ENCODE results near the gene UFC1. TPM values are rescaled to one million over a fixed set of nuclear protein-coding genes. Genes with fewer than 3 reads are reported as not detected.

Gene UFC1
- total RNA-seq, 1 experiment from 2014 or later, result 63.7 TPM

DNA sequence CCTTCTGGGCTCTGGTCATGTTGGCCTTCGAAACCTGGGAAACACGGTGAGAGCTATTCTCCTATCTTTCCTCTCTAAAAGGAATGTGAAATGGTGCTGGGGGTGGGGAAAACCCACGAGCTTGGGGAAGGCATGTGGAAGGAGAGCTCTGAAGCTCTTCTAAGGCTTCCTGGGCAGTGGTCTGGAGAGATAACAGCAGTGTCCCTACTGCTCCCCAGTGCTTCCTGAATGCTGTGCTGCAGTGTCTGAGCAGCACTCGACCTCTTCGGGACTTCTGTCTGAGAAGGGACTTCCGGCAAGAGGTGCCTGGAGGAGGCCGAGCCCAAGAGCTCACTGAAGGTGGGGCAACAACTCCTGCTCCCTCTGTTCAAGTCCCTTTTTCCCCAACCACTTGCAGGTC, 8.3 kb downstream of the UFC1 start:
- H2AFZ ChIP-seq (ENCODE audit: low read depth, low read length, poor library complexity, severe bottlenecking), result no peak overlapping the region
- no peak for ATAC-seq
- peaks cover 8 to 39% of the 10 kb centered on the region in 2 experiments; a peak in 3 of 4 replicates for H3K4me1 ChIP-seq (ENCODE audit: control insufficient read depth in 1 of 2, insufficient read depth in 2 of 2, low read length in 2 of 2)
- no peak for DNase-seq (ENCODE audit: low read depth, low spot score)
- POLR2A ChIA-PET, result no interaction called here
- no peaks in the 10 kb centered on the region for H4K20me1 ChIP-seq (ENCODE audit: insufficient read depth)
- H3K27ac ChIP-seq (ENCODE audit: low read depth, low read length), result no peak overlapping the region
- no peaks in the 10 kb centered on the region for H3K9me3 ChIP-seq (ENCODE audit: control insufficient read depth in 1 of 2, insufficient read depth in 1 of 2, low read depth in 1 of 2, low read length in 2 of 2)
- TF ChIP-seq ZFX (IDR thresholded peaks at IDR 0.05), result no peak
- no peak for TF ChIP-seq EGR1 (IDR thresholded peaks at IDR 0.05; ENCODE audit: low read depth)
- TF ChIP-seq SIN3A (IDR thresholded peaks at IDR 0.05; ENCODE audit: low read depth), result no peak
- no peak for TF ChIP-seq JUND (IDR thresholded peaks at IDR 0.05)
- TF ChIP-seq POLR2AphosphoS5 (IDR thresholded peaks at IDR 0.05; ENCODE audit: low read depth, low read length), result no peak
- TF ChIP-seq CBX3 (IDR thresholded peaks at IDR 0.05; ENCODE audit: low read depth), result no peak
- TF ChIP-seq, protein P1, sequence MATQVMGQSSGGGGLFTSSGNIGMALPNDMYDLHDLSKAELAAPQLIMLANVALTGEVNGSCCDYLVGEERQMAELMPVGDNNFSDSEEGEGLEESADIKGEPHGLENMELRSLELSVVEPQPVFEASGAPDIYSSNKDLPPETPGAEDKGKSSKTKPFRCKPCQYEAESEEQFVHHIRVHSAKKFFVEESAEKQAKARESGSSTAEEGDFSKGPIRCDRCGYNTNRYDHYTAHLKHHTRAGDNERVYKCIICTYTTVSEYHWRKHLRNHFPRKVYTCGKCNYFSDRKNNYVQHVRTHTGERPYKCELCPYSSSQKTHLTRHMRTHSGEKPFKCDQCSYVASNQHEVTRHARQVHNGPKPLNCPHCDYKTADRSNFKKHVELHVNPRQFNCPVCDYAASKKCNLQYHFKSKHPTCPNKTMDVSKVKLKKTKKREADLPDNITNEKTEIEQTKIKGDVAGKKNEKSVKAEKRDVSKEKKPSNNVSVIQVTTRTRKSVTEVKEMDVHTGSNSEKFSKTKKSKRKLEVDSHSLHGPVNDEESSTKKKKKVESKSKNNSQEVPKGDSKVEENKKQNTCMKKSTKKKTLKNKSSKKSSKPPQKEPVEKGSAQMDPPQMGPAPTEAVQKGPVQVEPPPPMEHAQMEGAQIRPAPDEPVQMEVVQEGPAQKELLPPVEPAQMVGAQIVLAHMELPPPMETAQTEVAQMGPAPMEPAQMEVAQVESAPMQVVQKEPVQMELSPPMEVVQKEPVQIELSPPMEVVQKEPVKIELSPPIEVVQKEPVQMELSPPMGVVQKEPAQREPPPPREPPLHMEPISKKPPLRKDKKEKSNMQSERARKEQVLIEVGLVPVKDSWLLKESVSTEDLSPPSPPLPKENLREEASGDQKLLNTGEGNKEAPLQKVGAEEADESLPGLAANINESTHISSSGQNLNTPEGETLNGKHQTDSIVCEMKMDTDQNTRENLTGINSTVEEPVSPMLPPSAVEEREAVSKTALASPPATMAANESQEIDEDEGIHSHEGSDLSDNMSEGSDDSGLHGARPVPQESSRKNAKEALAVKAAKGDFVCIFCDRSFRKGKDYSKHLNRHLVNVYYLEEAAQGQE (IDR thresholded peaks at IDR 0.05; ENCODE audit: low read depth), result no peak
- TF ChIP-seq, protein P2, sequence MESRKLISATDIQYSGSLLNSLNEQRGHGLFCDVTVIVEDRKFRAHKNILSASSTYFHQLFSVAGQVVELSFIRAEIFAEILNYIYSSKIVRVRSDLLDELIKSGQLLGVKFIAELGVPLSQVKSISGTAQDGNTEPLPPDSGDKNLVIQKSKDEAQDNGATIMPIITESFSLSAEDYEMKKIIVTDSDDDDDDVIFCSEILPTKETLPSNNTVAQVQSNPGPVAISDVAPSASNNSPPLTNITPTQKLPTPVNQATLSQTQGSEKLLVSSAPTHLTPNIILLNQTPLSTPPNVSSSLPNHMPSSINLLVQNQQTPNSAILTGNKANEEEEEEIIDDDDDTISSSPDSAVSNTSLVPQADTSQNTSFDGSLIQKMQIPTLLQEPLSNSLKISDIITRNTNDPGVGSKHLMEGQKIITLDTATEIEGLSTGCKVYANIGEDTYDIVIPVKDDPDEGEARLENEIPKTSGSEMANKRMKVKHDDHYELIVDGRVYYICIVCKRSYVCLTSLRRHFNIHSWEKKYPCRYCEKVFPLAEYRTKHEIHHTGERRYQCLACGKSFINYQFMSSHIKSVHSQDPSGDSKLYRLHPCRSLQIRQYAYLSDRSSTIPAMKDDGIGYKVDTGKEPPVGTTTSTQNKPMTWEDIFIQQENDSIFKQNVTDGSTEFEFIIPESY (IDR thresholded peaks at IDR 0.05; ENCODE audit: extremely low read depth, insufficient replicate concordance, low read length), result no peak
- TF ChIP-seq, protein P3, sequence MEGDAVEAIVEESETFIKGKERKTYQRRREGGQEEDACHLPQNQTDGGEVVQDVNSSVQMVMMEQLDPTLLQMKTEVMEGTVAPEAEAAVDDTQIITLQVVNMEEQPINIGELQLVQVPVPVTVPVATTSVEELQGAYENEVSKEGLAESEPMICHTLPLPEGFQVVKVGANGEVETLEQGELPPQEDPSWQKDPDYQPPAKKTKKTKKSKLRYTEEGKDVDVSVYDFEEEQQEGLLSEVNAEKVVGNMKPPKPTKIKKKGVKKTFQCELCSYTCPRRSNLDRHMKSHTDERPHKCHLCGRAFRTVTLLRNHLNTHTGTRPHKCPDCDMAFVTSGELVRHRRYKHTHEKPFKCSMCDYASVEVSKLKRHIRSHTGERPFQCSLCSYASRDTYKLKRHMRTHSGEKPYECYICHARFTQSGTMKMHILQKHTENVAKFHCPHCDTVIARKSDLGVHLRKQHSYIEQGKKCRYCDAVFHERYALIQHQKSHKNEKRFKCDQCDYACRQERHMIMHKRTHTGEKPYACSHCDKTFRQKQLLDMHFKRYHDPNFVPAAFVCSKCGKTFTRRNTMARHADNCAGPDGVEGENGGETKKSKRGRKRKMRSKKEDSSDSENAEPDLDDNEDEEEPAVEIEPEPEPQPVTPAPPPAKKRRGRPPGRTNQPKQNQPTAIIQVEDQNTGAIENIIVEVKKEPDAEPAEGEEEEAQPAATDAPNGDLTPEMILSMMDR (IDR thresholded peaks at IDR 0.05 in 2 of 3, conservative IDR thresholded peaks at IDR 0.05 in 1 of 3; ENCODE audit: borderline replicate concordance in 1 of 3, insufficient read depth in 1 of 3, low read depth in 2 of 3, low read length in 2 of 3), result no peak
- TF ChIP-seq SRF (IDR thresholded peaks at IDR 0.05; ENCODE audit: low read depth), result no peak
- no peak for TF ChIP-seq CEBPB (IDR thresholded peaks at IDR 0.05; ENCODE audit: low read depth)
- TF ChIP-seq FOSL1 (IDR thresholded peaks at IDR 0.05; ENCODE audit: low read depth), result no peak
- no peak for TF ChIP-seq TCF7L2 (IDR thresholded peaks at IDR 0.05; ENCODE audit: borderline replicate concordance, extremely low read depth, insufficient read depth, insufficient read length)
- no peak for TF ChIP-seq YY1 (IDR thresholded peaks at IDR 0.05; ENCODE audit: extremely low read depth, insufficient replicate concordance, low read depth, low read length)
- TF ChIP-seq POLR2A (IDR thresholded peaks at IDR 0.05; ENCODE audit: borderline replicate concordance, extremely low read depth, insufficient read depth, insufficient read length), result no peak
- TF ChIP-seq SP1 (IDR thresholded peaks at IDR 0.05; ENCODE audit: low read depth), result no peak
- TF ChIP-seq RAD21 (IDR thresholded peaks at IDR 0.05; ENCODE audit: low read depth), result no peak
- TF ChIP-seq ELF1 (IDR thresholded peaks at IDR 0.05; ENCODE audit: borderline replicate concordance, low read depth), result no peak
- TF ChIP-seq, protein P4, sequence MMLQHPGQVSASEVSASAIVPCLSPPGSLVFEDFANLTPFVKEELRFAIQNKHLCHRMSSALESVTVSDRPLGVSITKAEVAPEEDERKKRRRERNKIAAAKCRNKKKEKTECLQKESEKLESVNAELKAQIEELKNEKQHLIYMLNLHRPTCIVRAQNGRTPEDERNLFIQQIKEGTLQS (IDR thresholded peaks at IDR 0.05), result no peak
- H3K79me2 ChIP-seq (ENCODE audit: insufficient read depth, low read length), result peaks cover 11% of the 10 kb centered on the region; the same call in 1 of the 2 replicates
- no peaks in the 10 kb centered on the region for H3K27me3 ChIP-seq (ENCODE audit: insufficient read depth, low read length)
- RAD21 ChIA-PET (ENCODE audit: low non-redundant PET in 1 of 2, low total read pairs in 2 of 2, uncharacterized antibody in 2 of 2, unreplicated experiment in 2 of 2), result no interaction called here
- H3K36me3 ChIP-seq (ENCODE audit: control insufficient read depth in 1 of 2, insufficient read depth in 2 of 2, low read length in 2 of 2), result peaks cover 8 to 26% of the 10 kb centered on the region in 2 experiments; a peak in 2 of 4 replicates
- intact Hi-C loops (cut with micrococcal nuclease), result no loop called here
- no TSS peak for BruUV-seq (replicated peaks)
- no peak overlapping the region for H3K4me3 ChIP-seq (replicated peaks in 1 of 2; ENCODE audit: low read depth in 1 of 2, low read length in 2 of 2)
- no peak overlapping the region for H3K4me2 ChIP-seq (ENCODE audit: low read length)
- no peaks in the 10 kb centered on the region for H3K9me2 ChIP-seq (ENCODE audit: insufficient read depth)
- no peak overlapping the region for H3K9ac ChIP-seq (ENCODE audit: low read length)
- CTCF ChIA-PET, result no interaction called here
